ENCODE measurements around the gene SLC16A3. TPM values are rescaled to one million over a fixed set of nuclear protein-coding genes. Genes with fewer than 3 reads are reported as not detected.
A peak's percentile ranks its signal among the peaks of the same experiment; 100 is the strongest.

SLC16A3 gene
- total and polyA plus RNA-seq, 9 of the 15 experiments (the other 6 are each of a cell fraction or from before 2014, with no cell fraction given): 0.11 to 5.4 (median 1.2) TPM; not detected in 2

GRCh38 chr17:82283208-82283749, 54.4 kb downstream of the SLC16A3 start (continued):
- no peak for TF ChIP-seq HBP1 (CRISPR knock-in tag; IDR thresholded peaks at IDR 0.05)
- no peak for TF ChIP-seq ZFX (CRISPR knock-in tag; IDR thresholded peaks at IDR 0.05)
- no peak for TF ChIP-seq FOXM1 (IDR thresholded peaks at IDR 0.05; ENCODE audit: low read depth)
- TF ChIP-seq FOXM1 (CRISPR knock-in tag; IDR thresholded peaks at IDR 0.05; ENCODE audit: low read depth): no peak
- TF ChIP-seq CLOCK (CRISPR knock-in tag; IDR thresholded peaks at IDR 0.05; ENCODE audit: borderline replicate concordance): no peak
- TF ChIP-seq ZNF316 (IDR thresholded peaks at IDR 0.05): no peak
- TF ChIP-seq MIER1 (IDR thresholded peaks at IDR 0.05; ENCODE audit: low read depth): no peak
- TF ChIP-seq YY1 (IDR thresholded peaks at IDR 0.05; ENCODE audit: borderline replicate concordance in 1 of 3, control insufficient read depth in 1 of 3, extremely low read depth in 1 of 3, insufficient read depth in 3 of 3, insufficient read length in 1 of 3, insufficient replicate concordance in 2 of 3, low read depth in 1 of 3, low read length in 2 of 3): no peak
- no peak for TF ChIP-seq TCF15 (CRISPR knock-in tag; IDR thresholded peaks at IDR 0.05)
- TF ChIP-seq C11orf30 (IDR thresholded peaks at IDR 0.05; ENCODE audit: low read depth): 0 out of 2 replicates have a peak, but pooled peaks have one; percentile 20
- no peak for TF ChIP-seq AFF1 (IDR thresholded peaks at IDR 0.05; ENCODE audit: low read depth in 1 of 2, partially characterized antibody in 2 of 2)
- TF ChIP-seq FOS (IDR thresholded peaks at IDR 0.05; ENCODE audit: extremely low read depth, insufficient read length): no peak
- TF ChIP-seq SNRNP70 (optimal IDR thresholded peaks at IDR 0.05; ENCODE audit: low read depth, low read length): no peak
- no peak for TF ChIP-seq SMAD3 (CRISPR knock-in tag; conservative IDR thresholded peaks at IDR 0.05)
- TF ChIP-seq CREBBP (IDR thresholded peaks at IDR 0.05; ENCODE audit: low read depth, low read length): no peak
- no peak for TF ChIP-seq MNT (conservative IDR thresholded peaks at IDR 0.05)
- TF ChIP-seq IRF2 (CRISPR knock-in tag; IDR thresholded peaks at IDR 0.05): no peak
- no peak for TF ChIP-seq OTX1 (CRISPR knock-in tag; IDR thresholded peaks at IDR 0.05)
